ENCODE results near the gene MVB12B.
"Not testable (repeated sequence)": the region's sequence is repeated elsewhere in the genome, so short reads cannot be mapped to it uniquely, and the experiment has no call there.

The MVB12B gene

DNA sequence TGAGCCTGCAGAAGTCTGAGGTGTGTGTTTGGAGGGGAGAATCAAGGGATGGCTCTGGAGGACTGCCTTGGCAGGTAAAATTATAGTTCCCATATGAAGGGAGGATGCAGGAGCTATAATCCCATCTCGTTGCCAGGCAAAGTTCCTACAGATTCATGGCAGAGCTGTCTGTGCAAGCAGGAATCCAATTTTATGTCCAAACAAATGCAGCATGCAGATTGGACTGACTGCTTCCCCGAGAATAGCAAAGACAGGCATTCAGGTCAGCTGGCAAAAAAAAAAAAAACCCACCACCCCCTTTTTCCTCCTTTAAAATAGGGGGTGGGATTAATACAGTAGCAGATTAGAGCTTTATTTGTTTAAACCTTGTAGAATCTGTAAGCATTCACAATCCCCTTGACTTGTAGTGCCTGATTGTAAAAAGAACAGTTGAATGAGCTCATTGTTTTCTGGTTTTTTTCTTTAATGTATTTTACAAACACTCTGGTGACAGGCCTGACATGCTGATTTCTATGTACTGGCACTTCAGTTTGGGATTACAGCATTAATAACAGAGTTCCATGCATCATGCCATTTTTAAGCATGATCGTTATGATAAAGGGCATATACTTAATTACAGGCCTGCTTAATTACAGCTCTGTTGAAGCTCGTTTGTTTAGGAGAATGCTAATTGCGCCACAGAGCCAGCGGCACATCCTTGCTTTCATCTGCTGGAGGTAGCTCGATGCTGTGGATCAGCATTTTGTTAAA, 145.7 kb downstream of the MVB12B start:
- no peaks in the 10 kb centered on the region for H3K36me3 ChIP-seq (ENCODE audit: insufficient read depth, low read length)

DNA sequence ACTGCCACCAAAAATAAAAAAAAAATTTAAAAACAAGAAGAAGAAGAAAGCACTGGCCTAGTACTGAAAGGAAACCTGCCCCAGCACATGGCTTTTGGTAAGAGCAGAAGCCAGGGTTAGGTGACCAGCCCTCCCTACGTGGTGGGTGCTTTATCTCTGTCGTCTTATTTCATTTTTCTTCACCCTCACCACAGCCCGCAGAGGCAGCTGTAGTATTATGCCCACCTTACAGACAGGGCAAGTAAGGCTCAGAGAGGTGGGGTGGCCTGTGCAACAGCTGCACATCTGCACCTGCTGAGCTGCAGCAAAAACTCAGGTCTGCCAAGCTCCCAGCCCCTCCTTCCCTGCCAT, 146.3 kb downstream of the MVB12B start:
- H3K36me3 ChIP-seq (ENCODE audit: insufficient read depth, low read length): no peaks in the 10 kb centered on the region
- H3K9ac ChIP-seq (ENCODE audit: insufficient read length): no peak overlapping the region
- H3K27ac ChIP-seq: no peak overlapping the region
- no peak overlapping the region for H3K4me3 ChIP-seq
- H3K9me3 ChIP-seq (ENCODE audit: low read depth, low read length): no peaks in the 10 kb centered on the region
- TF ChIP-seq EZH2 (IDR thresholded peaks at IDR 0.05): no peak
- no peak for TF ChIP-seq POLR2AphosphoS5 (IDR thresholded peaks at IDR 0.05; ENCODE audit: borderline replicate concordance, low read depth, low read length)
- no peak for TF ChIP-seq FOXP2 (optimal IDR thresholded peaks at IDR 0.05; ENCODE audit: control extremely low read depth, extremely low read length, insufficient read depth)
- no peak for DNase-seq (ENCODE audit: low read depth, low spot score)

More for the DNA sequence above, 145.7 kb downstream of the MVB12B start:
- Histone ChIP-seq H3K9ac (ENCODE audit: insufficient read length) (no peak overlapping the region), H3K27ac (no peak overlapping the region), H3K9me3 (ENCODE audit: low read depth, low read length) (no peaks in the 10 kb centered on the region), H3K4me3 (no peak overlapping the region)
- TF ChIP-seq FOXP2 (optimal IDR thresholded peaks at IDR 0.05; ENCODE audit: control extremely low read depth, extremely low read length, insufficient read depth): no peak
- TF ChIP-seq POLR2AphosphoS5 (IDR thresholded peaks at IDR 0.05; ENCODE audit: borderline replicate concordance, low read depth, low read length): no peak
- TF ChIP-seq EZH2 (IDR thresholded peaks at IDR 0.05): no peak
- DNase-seq (ENCODE audit: low read depth, low spot score): no peak

DNA sequence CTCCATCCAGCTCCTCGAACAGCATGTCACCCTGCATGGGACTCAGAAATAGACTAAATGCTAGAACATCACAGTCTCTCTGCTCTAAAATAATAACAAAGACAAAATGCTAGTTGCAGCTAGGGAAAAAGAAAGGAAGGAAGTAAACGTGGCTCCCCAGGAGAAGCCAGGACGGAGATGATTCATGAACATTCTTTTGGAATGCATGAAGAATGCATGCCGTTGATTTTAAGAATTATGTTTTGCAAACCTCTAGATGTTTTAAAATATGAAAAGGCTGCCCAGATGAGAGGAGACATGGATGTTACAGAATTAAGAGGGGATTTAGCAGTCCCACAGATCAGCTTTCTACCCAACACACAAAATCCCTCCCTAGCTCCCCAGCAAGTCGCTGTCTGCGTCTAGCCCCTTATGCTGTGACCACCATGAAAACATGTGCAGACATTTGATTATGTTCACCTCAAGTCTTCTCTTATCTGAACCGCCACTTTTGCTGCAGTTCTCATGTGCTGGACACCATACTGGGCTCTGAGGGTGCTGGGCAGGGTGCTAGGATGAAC, 147.7 kb downstream of the MVB12B start:
- TF ChIP-seq POLR2AphosphoS5 (IDR thresholded peaks at IDR 0.05; ENCODE audit: borderline replicate concordance, low read depth, low read length): no peak
- TF ChIP-seq FOXP2 (optimal IDR thresholded peaks at IDR 0.05; ENCODE audit: control extremely low read depth, extremely low read length, insufficient read depth): no peak
- no peak for TF ChIP-seq EZH2 (IDR thresholded peaks at IDR 0.05)
- no peak overlapping the region for H3K9ac ChIP-seq (ENCODE audit: insufficient read length)
- no peak overlapping the region for H3K4me3 ChIP-seq
- no peak for DNase-seq (ENCODE audit: low read depth, low spot score)
- H3K36me3 ChIP-seq (ENCODE audit: insufficient read depth, low read length): no peaks in the 10 kb centered on the region
- no peak overlapping the region for H3K27ac ChIP-seq
- no peaks in the 10 kb centered on the region for H3K9me3 ChIP-seq (ENCODE audit: low read depth, low read length)

DNA sequence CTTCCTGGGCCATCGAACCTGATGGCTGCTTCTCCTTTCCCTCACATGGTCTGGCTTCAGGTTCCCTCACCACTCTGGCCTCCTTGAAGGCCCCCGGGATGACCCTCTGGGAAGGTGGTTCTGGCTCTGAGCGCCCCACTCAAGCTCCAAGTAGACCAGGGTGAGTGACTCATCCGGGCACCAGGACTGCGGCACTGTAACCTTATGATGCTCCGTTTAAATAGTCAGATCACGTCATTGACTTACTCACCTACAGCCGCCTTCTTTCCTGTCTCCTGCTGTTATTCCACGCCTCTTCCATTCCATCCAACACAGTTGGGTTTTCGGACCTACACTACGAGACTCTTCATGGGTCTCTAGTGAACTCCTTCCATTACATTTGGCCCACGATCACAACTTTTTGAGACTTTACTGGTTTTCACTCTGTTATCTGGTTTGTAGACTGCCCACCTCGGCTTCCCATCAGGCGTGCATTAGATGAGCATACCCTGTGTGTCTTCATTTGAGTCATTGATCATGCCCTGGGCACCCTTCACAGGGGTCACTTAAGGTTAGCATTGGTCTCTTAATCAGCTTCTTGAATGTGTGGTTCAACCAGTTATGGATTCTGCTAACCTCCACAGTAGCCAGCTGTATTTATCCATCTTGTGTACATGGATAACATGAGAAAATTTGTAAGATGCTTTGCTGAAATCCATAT, 148.3 kb downstream of the MVB12B start:
- no peak overlapping the region for H3K27ac ChIP-seq
- no peak for TF ChIP-seq EZH2 (IDR thresholded peaks at IDR 0.05)
- TF ChIP-seq FOXP2 (optimal IDR thresholded peaks at IDR 0.05; ENCODE audit: control extremely low read depth, extremely low read length, insufficient read depth): no peak
- no peak for TF ChIP-seq POLR2AphosphoS5 (IDR thresholded peaks at IDR 0.05; ENCODE audit: borderline replicate concordance, low read depth, low read length)
- no peak overlapping the region for H3K4me3 ChIP-seq
- no peak overlapping the region for H3K9ac ChIP-seq (ENCODE audit: insufficient read length)
- no peak for DNase-seq (ENCODE audit: low read depth, low spot score)
- H3K9me3 ChIP-seq (ENCODE audit: low read depth, low read length): no peaks in the 10 kb centered on the region
- no peaks in the 10 kb centered on the region for H3K36me3 ChIP-seq (ENCODE audit: insufficient read depth, low read length)

DNA sequence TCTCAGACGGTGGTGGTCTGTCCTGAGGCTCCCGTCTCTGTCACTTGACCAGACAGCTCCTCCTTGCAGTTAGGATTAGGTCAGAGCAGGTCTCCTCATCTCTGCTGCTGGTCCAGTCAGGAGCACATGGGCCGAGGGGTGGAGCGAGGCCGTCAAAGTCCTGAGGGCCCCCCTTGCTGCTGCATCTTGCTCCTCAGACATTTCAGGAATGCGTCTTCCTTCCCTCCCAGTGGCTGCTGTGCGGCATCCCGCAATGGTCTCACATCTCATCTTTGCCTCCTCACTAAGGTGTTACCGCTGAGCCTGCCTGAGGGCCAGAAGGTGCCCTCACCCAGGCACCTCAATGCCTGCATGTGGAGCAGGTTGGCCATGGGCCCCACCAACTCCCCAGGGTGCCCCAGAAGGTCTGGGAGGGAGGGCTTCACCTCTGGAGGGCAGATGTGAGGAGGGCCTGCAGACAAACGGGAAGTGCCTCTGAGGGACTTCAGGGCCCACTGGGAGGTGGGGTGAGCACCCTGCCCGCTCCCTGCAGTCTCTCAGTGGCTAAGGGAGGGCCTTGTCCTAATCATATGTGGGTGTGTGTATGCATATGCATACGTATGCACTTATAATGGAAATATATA, 149.4 kb downstream of the MVB12B start:
- Histone ChIP-seq H3K4me3 (no peak overlapping the region), H3K36me3 (ENCODE audit: insufficient read depth, low read length) (no peaks in the 10 kb centered on the region), H3K9ac (ENCODE audit: insufficient read length) (no peak overlapping the region), H3K27ac (no peak overlapping the region), H3K9me3 (ENCODE audit: low read depth, low read length) (no peaks in the 10 kb centered on the region)
- DNase-seq (ENCODE audit: low read depth, low spot score): no peak
- no peak for TF ChIP-seq FOXP2 (optimal IDR thresholded peaks at IDR 0.05; ENCODE audit: control extremely low read depth, extremely low read length, insufficient read depth)
- TF ChIP-seq EZH2 (IDR thresholded peaks at IDR 0.05): no peak
- TF ChIP-seq POLR2AphosphoS5 (IDR thresholded peaks at IDR 0.05; ENCODE audit: borderline replicate concordance, low read depth, low read length): no peak

DNA sequence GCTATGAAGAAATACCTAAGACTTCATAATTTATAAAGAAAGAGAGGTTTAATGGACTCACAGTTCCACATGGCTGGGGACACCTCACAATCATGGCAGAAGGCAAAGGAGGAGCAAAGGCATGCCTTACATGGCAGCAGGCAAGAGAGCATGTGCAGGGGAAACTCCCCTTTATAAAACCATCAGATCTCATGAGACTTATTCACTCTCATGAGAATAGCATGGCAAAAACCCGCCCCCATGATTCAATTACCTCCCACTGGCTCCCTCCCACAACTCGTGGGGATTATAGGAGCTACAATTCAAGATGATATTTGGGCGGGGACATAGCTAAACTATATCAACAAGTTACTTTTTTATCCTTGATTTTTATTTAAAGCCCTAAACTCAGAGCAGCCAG, 150.8 kb downstream of the MVB12B start:
- H3K9ac ChIP-seq (ENCODE audit: insufficient read length); DNase-seq (ENCODE audit: low read depth, low spot score): not testable (repeated sequence)

DNA sequence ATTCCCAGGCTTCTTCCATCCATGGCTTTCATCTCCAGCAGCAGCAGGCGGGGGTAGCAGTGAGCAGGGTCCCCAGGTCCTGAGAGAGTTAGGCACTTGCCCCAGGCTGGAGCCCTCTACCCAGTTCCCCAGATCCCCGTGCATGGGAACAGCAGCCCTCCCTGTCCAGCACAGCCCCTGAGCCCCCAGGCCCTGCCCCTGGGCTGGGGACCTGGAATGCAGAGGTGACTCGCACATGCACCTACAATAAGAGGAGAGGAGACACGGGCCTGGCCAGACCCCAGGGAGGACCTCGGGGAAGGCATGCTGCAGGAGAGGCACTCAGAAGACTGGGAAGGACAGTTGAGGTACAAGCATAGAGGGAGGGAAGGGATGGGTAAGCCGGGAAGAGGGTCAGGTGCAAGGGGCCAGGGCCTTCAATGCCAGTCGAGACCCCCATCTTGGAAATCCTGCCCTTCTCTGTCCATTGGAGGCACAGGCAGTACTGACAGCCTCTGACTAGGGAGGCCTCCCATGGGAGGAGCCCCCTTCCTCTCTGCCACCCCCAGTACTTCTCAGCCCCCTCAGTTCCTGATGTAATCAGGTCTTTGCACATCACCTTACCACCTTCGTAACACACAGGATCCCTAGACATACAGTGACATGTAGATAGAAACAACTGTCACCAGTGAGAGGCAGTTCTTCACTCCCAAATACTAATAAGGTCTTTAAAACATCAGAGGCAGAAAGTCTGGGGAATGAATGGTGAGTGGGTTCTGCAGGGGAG, 151.8 kb downstream of the MVB12B start:
- no peak for DNase-seq (ENCODE audit: low read depth, low spot score)
- no peaks in the 10 kb centered on the region for H3K9me3 ChIP-seq (ENCODE audit: low read depth, low read length)
- no peak overlapping the region for H3K4me3 ChIP-seq
- no peaks in the 10 kb centered on the region for H3K36me3 ChIP-seq (ENCODE audit: insufficient read depth, low read length)
- H3K9ac ChIP-seq (ENCODE audit: insufficient read length): no peak overlapping the region
- H3K27ac ChIP-seq: no peak overlapping the region
- no peak for TF ChIP-seq POLR2AphosphoS5 (IDR thresholded peaks at IDR 0.05; ENCODE audit: borderline replicate concordance, low read depth, low read length)
- TF ChIP-seq FOXP2 (optimal IDR thresholded peaks at IDR 0.05; ENCODE audit: control extremely low read depth, extremely low read length, insufficient read depth): no peak
- no peak for TF ChIP-seq EZH2 (IDR thresholded peaks at IDR 0.05)

More for the DNA sequence above, 150.8 kb downstream of the MVB12B start:
- not testable (repeated sequence) for H3K36me3 ChIP-seq (ENCODE audit: insufficient read depth, low read length); H3K4me3 ChIP-seq; H3K9me3 ChIP-seq (ENCODE audit: low read depth, low read length); H3K27ac ChIP-seq

DNA sequence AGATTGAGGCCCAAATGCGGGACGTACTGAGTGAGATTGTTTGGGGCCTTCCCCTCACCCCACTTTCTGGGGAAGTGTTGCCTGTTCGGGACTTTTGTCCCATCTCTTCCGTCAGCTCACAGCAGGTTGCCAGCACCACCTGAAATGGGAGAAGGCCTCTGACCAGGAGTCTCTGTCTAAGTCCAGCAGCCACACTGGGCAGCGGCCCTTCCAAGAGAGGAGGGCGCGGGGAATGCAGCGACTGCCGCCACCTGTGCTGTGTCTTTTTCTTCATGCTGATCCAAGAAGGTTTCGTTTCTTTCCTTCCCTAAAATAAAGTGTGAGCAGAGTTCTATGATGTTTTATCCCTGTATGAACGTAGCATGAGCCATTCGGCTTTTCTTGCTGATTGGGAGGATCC, 152.9 kb downstream of the MVB12B start:
- Histone ChIP-seq H3K9me3 (ENCODE audit: low read depth, low read length) (no peaks in the 10 kb centered on the region), H3K9ac (ENCODE audit: insufficient read length) (no peak overlapping the region), H3K4me3 (no peak overlapping the region), H3K27ac (no peak overlapping the region), H3K36me3 (ENCODE audit: insufficient read depth, low read length) (no peaks in the 10 kb centered on the region)
- no peak for DNase-seq (ENCODE audit: low read depth, low spot score)
- TF ChIP-seq EZH2 (IDR thresholded peaks at IDR 0.05) (no peak), FOXP2 (optimal IDR thresholded peaks at IDR 0.05; ENCODE audit: control extremely low read depth, extremely low read length, insufficient read depth) (no peak)
